GM23338 (cell line): ENCODE data around the gene TPO. TPM values are rescaled to one million over a fixed set of nuclear protein-coding genes. Genes with fewer than 3 reads are reported as not detected.

Experiments
- ATAC-seq: fragments of 200-7000 bp; cut with Tn5 transposase; 3 replicates; pipeline ENCODE4 v1.9.1; 2020
- DNase-seq: peaks from one replicate; pipeline ENCODE4 v3.0.0-alpha.2; 2015; ENCODE audit warnings: low spot score
- H2AFZ ChIP-seq: fragments of 200-600 bp; sonication (generic); 2 replicates; pipeline ENCODE4 v1.8.0; 2016; ENCODE audit warnings: antibody characterized with exemption, mild to moderate bottlenecking, moderate library complexity
- H3F3A ChIP-seq: fragments of 200-600 bp; sonication (generic); replicated peaks from 2 replicates; pipeline ENCODE4 v1.8.0; 2017; ENCODE audit warnings: antibody characterized with exemption, mixed run types, low read depth
- H3K27ac ChIP-seq: fragments of 200-600 bp; sonication (generic); 2 replicates; pipeline ENCODE4 v1.6.1; 2016; ENCODE audit warnings: low read depth
- H3K27me3 ChIP-seq: fragments of 200-600 bp; sonication (generic); 2 replicates; pipeline ENCODE4 v1.8.0; 2016; ENCODE audit warnings: mild to moderate bottlenecking, mixed run types, moderate library complexity; ENCODE audit not compliant: insufficient read depth
- H3K36me3 ChIP-seq: fragments of 200-600 bp; sonication (generic); 2 replicates; pipeline ENCODE4 v1.8.0; 2016; ENCODE audit warnings: mild to moderate bottlenecking; ENCODE audit not compliant: insufficient read depth
- H3K4me1 ChIP-seq: fragments of 200-600 bp; sonication (generic); 2 replicates; pipeline ENCODE4 v1.8.0; 2016; ENCODE audit warnings: mild to moderate bottlenecking, moderate library complexity; ENCODE audit not compliant: insufficient read depth
- H3K4me2 ChIP-seq: fragments of 200-600 bp; sonication (generic); 2 replicates; pipeline ENCODE4 v1.7.1; 2017; ENCODE audit warnings: mixed run types
- H3K4me3 ChIP-seq: fragments of 200-600 bp; sonication (generic); 2 replicates; pipeline ENCODE4 v1.6.1; 2016; ENCODE audit warnings: mixed run types
- H3K79me2 ChIP-seq: fragments of 200-600 bp; sonication (generic); replicated peaks from 2 replicates; pipeline ENCODE4 v1.8.0; 2017; ENCODE audit warnings: mild to moderate bottlenecking; ENCODE audit not compliant: insufficient read depth
- H3K9me2 ChIP-seq: fragments of 200-600 bp; sonication (generic); 2 replicates; pipeline ENCODE4 v1.8.0; 2017; ENCODE audit not compliant: insufficient read depth
- H4K20me1 ChIP-seq: fragments of 200-600 bp; sonication (generic); replicated peaks from 2 replicates; pipeline ENCODE4 v1.8.0; 2017; ENCODE audit warnings: mild to moderate bottlenecking; ENCODE audit not compliant: insufficient read depth
- H3K27ac Mint-ChIP-seq: 2 replicates; pipeline ENCODE4 v1.8.0; 2020; ENCODE audit warnings: inconsistent platforms, mild to moderate bottlenecking, moderate library complexity, mixed read lengths
- H3K27me3 Mint-ChIP-seq: 3 replicates; pipeline ENCODE4 v1.8.0; 2022; ENCODE audit warnings: low read depth, mild to moderate bottlenecking, moderate library complexity, mixed read lengths, inconsistent platforms; ENCODE audit not compliant: insufficient read depth, poor library complexity
- H3K36me3 Mint-ChIP-seq: 3 replicates; pipeline ENCODE4 v1.8.0; 2021; ENCODE audit warnings: low read depth, mild to moderate bottlenecking, inconsistent platforms, moderate library complexity, mixed read lengths
- H3K4me1 Mint-ChIP-seq: 3 replicates; pipeline ENCODE4 v1.8.0; 2020; ENCODE audit warnings: mild to moderate bottlenecking, inconsistent platforms, mixed read lengths
- H3K4me3 Mint-ChIP-seq: 3 replicates; pipeline ENCODE4 v1.8.0; 2021; ENCODE audit warnings: moderate library complexity, mild to moderate bottlenecking, inconsistent platforms, mixed read lengths
- H3K9me3 Mint-ChIP-seq: 3 replicates; pipeline ENCODE4 v1.8.0; 2020; ENCODE audit warnings: moderate library complexity, mild to moderate bottlenecking, inconsistent platforms, mixed read lengths
- CREB1 ChIP-seq: fragments of 250-450 bp; sonication (Bioruptor Pico); IDR thresholded peaks from 2 replicates; pipeline ENCODE4 v1.5.0; 2020; ENCODE audit warnings: low read depth, mild to moderate bottlenecking, moderate library complexity
- CTCF ChIP-seq, 2 experiments: fragments of 200-600 bp in 1 of 2; sonication (generic) in 1 of 2; conservative IDR thresholded peaks; 2 replicates each; pipeline versions ENCODE4 v1.5.1 to v1.6.1; 2016 to 2017; ENCODE audit warnings: antibody characterized with exemption in 2 of 2, low read depth in 2 of 2, mild to moderate bottlenecking in 2 of 2, moderate library complexity in 1 of 2
- ETS1 ChIP-seq: IDR thresholded peaks from 2 replicates; pipeline ENCODE4 v1.6.1; 2016; ENCODE audit warnings: antibody characterized with exemption
- EZH2 ChIP-seq: fragments of 200-600 bp; sonication (generic); IDR thresholded peaks from one replicate; pipeline ENCODE4 v1.8.0; 2017; ENCODE audit warnings: antibody characterized with exemption, mild to moderate bottlenecking, low read depth; ENCODE audit not compliant: unreplicated experiment
- EZH2phosphoT487 ChIP-seq: fragments of 200-600 bp; sonication (generic); IDR thresholded peaks from one replicate; pipeline ENCODE4 v1.8.1; 2018; ENCODE audit warnings: antibody characterized with exemption; ENCODE audit not compliant: unreplicated experiment
- JUNB ChIP-seq: IDR thresholded peaks from one replicate; pipeline ENCODE4 v1.6.1; 2016; ENCODE audit warnings: antibody characterized with exemption; ENCODE audit not compliant: unreplicated experiment
- NANOG ChIP-seq: IDR thresholded peaks from 2 replicates; pipeline ENCODE4 v1.6.1; 2016; ENCODE audit warnings: antibody characterized with exemption, borderline replicate concordance
- POLR2AphosphoS5 ChIP-seq: IDR thresholded peaks from 2 replicates; pipeline ENCODE4 v1.6.1; 2016; ENCODE audit warnings: antibody characterized with exemption, low read depth
- STAT1 ChIP-seq: IDR thresholded peaks from one replicate; pipeline ENCODE4 v1.6.1; 2016; ENCODE audit warnings: antibody characterized with exemption; ENCODE audit not compliant: unreplicated experiment
- ZNF114 ChIP-seq: fragments of 250-450 bp; sonication (Bioruptor Pico); IDR thresholded peaks from 2 replicates; pipeline ENCODE4 v1.5.0; 2020; ENCODE audit warnings: mild to moderate bottlenecking, moderate library complexity
- ZNF331 ChIP-seq: fragments of 250-450 bp; sonication (Bioruptor Pico); IDR thresholded peaks from 2 replicates; pipeline ENCODE4 v1.5.0; 2020; ENCODE audit warnings: low read depth, mild to moderate bottlenecking, moderate library complexity
- ZNF462 ChIP-seq: fragments of 250-450 bp; sonication (Bioruptor Pico); IDR thresholded peaks from 2 replicates; pipeline ENCODE4 v1.5.0; 2020; ENCODE audit warnings: mild to moderate bottlenecking, moderate library complexity
- polyA plus RNA-seq: library from polyadenylated mRNA; unstranded; fragments of >200 nt; fragmentation: Nextera tagmentation; extraction: Ambion mirVana; gene quantifications from 2 replicates; pipeline ENCODE4 v1.2.1, GENCODE V29; 2016
- total RNA-seq: library from RNA; depleted of rRNA; stranded (reverse); fragments of >200 nt; shearing (Covaris generic); gene quantifications from 2 replicates; pipeline ENCODE4 v1.2.3, GENCODE V29; 2014

Gene TPO
- total and polyA plus RNA-seq, 2 experiments from 2014 or later, result 0.74 TPM; not detected in 1

GRCh38 chr2:1504311-1504750 is 91.1 kb downstream of the TPO start:
- no peak overlapping the region for H3K4me2 ChIP-seq
- H3K27me3 ChIP-seq, result no peaks in the 10 kb centered on the region
- no peak overlapping the region for H3K4me3 Mint-ChIP-seq
- no peaks in the 10 kb centered on the region for H4K20me1 ChIP-seq
- H3K9me3 Mint-ChIP-seq, result no peaks in the 10 kb centered on the region
- H3F3A ChIP-seq, result no peaks in the 10 kb centered on the region
- no peaks in the 10 kb centered on the region for H3K27me3 Mint-ChIP-seq
- H3K79me2 ChIP-seq, result no peaks in the 10 kb centered on the region
- H3K4me3 ChIP-seq, result no peak overlapping the region
- no peak overlapping the region; the same call in 1 of the 2 replicates for H3K27ac Mint-ChIP-seq
- no peaks in the 10 kb centered on the region for H3K4me1 ChIP-seq
- H2AFZ ChIP-seq, result no peak overlapping the region
- ATAC-seq (no peak), DNase-seq (no peak)
- no peaks in the 10 kb centered on the region for H3K9me2 ChIP-seq
- H3K4me1 Mint-ChIP-seq, result peaks cover 4% of the 10 kb centered on the region; the same call in 1 of the 3 replicates
- TF ChIP-seq NANOG (no peak), ZNF114 (CRISPR knock-in tag) (no peak)
- H3K36me3 ChIP-seq, result no peaks in the 10 kb centered on the region
- no peaks in the 10 kb centered on the region for H3K36me3 Mint-ChIP-seq
- no peak overlapping the region for H3K27ac ChIP-seq

GRCh38 chr2:1505031-1505441 is 91.8 kb downstream of the TPO start:
- Histone ChIP-seq H4K20me1 (no peaks in the 10 kb centered on the region), H2AFZ (no peak overlapping the region), H3K4me1 (no peaks in the 10 kb centered on the region), H3K4me2 (no peak overlapping the region), H3K27ac (no peak overlapping the region), H3K27me3 (no peaks in the 10 kb centered on the region), H3K36me3 (no peaks in the 10 kb centered on the region), H3K79me2 (no peaks in the 10 kb centered on the region), H3K9me2 (no peaks in the 10 kb centered on the region), H3F3A (no peaks in the 10 kb centered on the region), H3K4me3 (no peak overlapping the region)
- ATAC-seq, result no peak
- Mint-ChIP-seq H3K4me3 (no peak overlapping the region), H3K27me3 (peaks cover 4% of the 10 kb centered on the region), H3K36me3 (no peaks in the 10 kb centered on the region), H3K9me3 (no peaks in the 10 kb centered on the region; the same call in 2 of the 3 replicates), H3K4me1 (peaks cover 11% of the 10 kb centered on the region), H3K27ac (0 out of 2 replicates have a peak overlapping the region, but pooled peaks have one; percentile 48)
- DNase-seq, result no peak
- TF ChIP-seq NANOG (no peak), ZNF331 (CRISPR knock-in tag) (no peak), ZNF462 (CRISPR knock-in tag) (no peak), POLR2AphosphoS5 (no peak), EZH2phosphoT487 (no peak), STAT1 (no peak), CTCF (conservative IDR thresholded peaks at IDR 0.05; ENCODE audit: low read depth in 2 of 2) (no peak), EZH2 (no peak), CREB1 (CRISPR knock-in tag) (no peak), JUNB (no peak), ZNF114 (CRISPR knock-in tag) (no peak), ETS1 (no peak)
